H1 (cell line): Measurements from ENCODE around the gene DXO. TPM values are rescaled to one million over a fixed set of nuclear protein-coding genes. Genes with fewer than 3 reads are reported as not detected.

ENCODE experiments used
- CTCF ChIA-PET: fragments of 300-600 bp; sonication (Branson Sonifier 250); formaldehyde crosslinking; loops from one replicate; lab custom pipeline; 2021; ENCODE audit not compliant: partially characterized antibody; lab: Charles Lee
- POLR2A ChIA-PET: fragments of 300-600 bp; sonication (Branson Sonifier 250); formaldehyde crosslinking; loops from one replicate; lab custom pipeline; 2021; ENCODE audit warnings: inconsistent platforms; ENCODE audit not compliant: partially characterized antibody; lab: Charles Lee
- DNase-seq, 2 experiments: peaks; one replicate each; pipeline versions ENCODE4 v3.0.0 to v3.0.0-alpha.2; 2010 to 2022; ENCODE audit warnings: low spot score in 2 of 2, low read depth in 1 of 2, mixed read lengths in 1 of 2
- FAIRE-seq: peaks from 2 replicates; lab custom pipeline; 2011; peaks lifted over from hg19 to GRCh38; lab: Jason Lieb, UNC
- H2AFZ ChIP-seq: 2 replicates; pipeline ENCODE4 v1.8.1; 2012; ENCODE audit warnings: low read length, inconsistent platforms
- H2AK5ac ChIP-seq: 2 replicates; pipeline ENCODE4 v1.6.1; 2013; ENCODE audit warnings: low read depth, low read length
- H2BK120ac ChIP-seq: replicated peaks from 2 replicates; pipeline ENCODE3; 2013; ENCODE audit warnings: low read depth, low read length, inconsistent platforms
- H2BK12ac ChIP-seq: 2 replicates; pipeline ENCODE4 v1.6.1; 2013; ENCODE audit warnings: low read depth, low read length
- H2BK15ac ChIP-seq: 2 replicates; pipeline ENCODE4 v1.6.1; 2013; ENCODE audit warnings: low read length
- H2BK20ac ChIP-seq: 2 replicates; pipeline ENCODE4 v1.6.1; 2013; ENCODE audit warnings: low read length
- H2BK5ac ChIP-seq: 2 replicates; pipeline ENCODE4 v1.6.1; 2013; ENCODE audit warnings: low read depth, low read length
- H3K14ac ChIP-seq: 2 replicates; pipeline ENCODE4 v1.6.1; 2013; ENCODE audit warnings: inconsistent platforms; ENCODE audit not compliant: insufficient read length
- H3K18ac ChIP-seq: 2 replicates; pipeline ENCODE4 v1.6.1; 2013; ENCODE audit warnings: low read length; ENCODE audit errors: extremely low read depth
- H3K23ac ChIP-seq: 2 replicates; pipeline ENCODE4 v1.6.1; 2013; ENCODE audit warnings: inconsistent platforms; ENCODE audit not compliant: insufficient read length
- H3K23me2 ChIP-seq: 2 replicates; pipeline ENCODE4 v1.6.1; 2013; ENCODE audit warnings: low read depth, low read length
- H3K27ac ChIP-seq: 2 replicates; pipeline ENCODE4 v1.6.1; 2011; ENCODE audit warnings: low read depth, low read length, inconsistent platforms
- H3K27me3 ChIP-seq, 4 experiments: replicated peaks in 1 of 4; 1 replicate in 1 of 4; 2 replicates in 3 of 4; pipeline versions ENCODE4 v1.6.1 to v1.8.1; 2011 to 2013; ENCODE audit warnings: low read length in 3 of 4, mild to moderate bottlenecking in 3 of 4, inconsistent platforms in 2 of 4, mixed read lengths in 2 of 4, moderate library complexity in 1 of 4; ENCODE audit not compliant: control insufficient read depth in 3 of 4, insufficient read depth in 3 of 4; ENCODE audit errors: extremely low read depth in 1 of 4
- H3K36me3 ChIP-seq, 4 experiments: 2 replicates each; pipeline versions ENCODE4 v1.6.1 to v1.8.1; 2011 to 2013; ENCODE audit warnings: mild to moderate bottlenecking in 4 of 4, low read length in 3 of 4, moderate library complexity in 2 of 4, control low read depth in 1 of 4, inconsistent platforms in 1 of 4; ENCODE audit not compliant: insufficient read depth in 4 of 4, control insufficient read depth in 2 of 4
- H3K4ac ChIP-seq: replicated peaks from 2 replicates; pipeline ENCODE3; 2013; ENCODE audit warnings: low read length, low read depth, mixed read lengths, inconsistent platforms; ENCODE audit not compliant: insufficient read length
- H3K4me1 ChIP-seq, 4 experiments: replicated peaks in 1 of 4; 1 replicate in 1 of 4; 2 replicates in 3 of 4; pipeline versions ENCODE4 v1.6.1 to v1.8.1; 2011 to 2013; ENCODE audit warnings: low read length in 3 of 4, inconsistent platforms in 2 of 4, mixed read lengths in 1 of 4; ENCODE audit not compliant: insufficient read depth in 4 of 4, control insufficient read depth in 3 of 4
- H3K4me2 ChIP-seq, 2 experiments: 2 replicates each; pipeline versions ENCODE4 v1.6.1 to v1.8.1; 2011 to 2013; ENCODE audit warnings: low read depth in 2 of 2, low read length in 2 of 2, control low read depth in 1 of 2, inconsistent platforms in 1 of 2, mild to moderate bottlenecking in 1 of 2; ENCODE audit not compliant: insufficient read depth in 1 of 2
- H3K4me3 ChIP-seq, 4 experiments: fragments of 200-600, 300-600 bp in 1 of 4; sonication (generic), shearing (Covaris generic), sonication (Bioruptor Twin) in 1 of 4; 2 replicates each; pipeline versions ENCODE4 v1.5.1 to v1.8.1; 2011 to 2016; ENCODE audit warnings: low read length in 4 of 4, low read depth in 3 of 4, control low read depth in 2 of 4, inconsistent platforms in 2 of 4, mild to moderate bottlenecking in 2 of 4, mixed read lengths in 1 of 4, moderate library complexity in 1 of 4; ENCODE audit not compliant: insufficient read depth in 2 of 4; ENCODE audit errors: extremely low read depth in 1 of 4
- H3K56ac ChIP-seq: replicated peaks from 2 replicates; pipeline ENCODE3; 2013; ENCODE audit warnings: low read depth, mild to moderate bottlenecking, mixed read lengths, low read length, inconsistent platforms; ENCODE audit not compliant: insufficient read length
- H3K79me1 ChIP-seq: 2 replicates; pipeline ENCODE4 v1.6.1; 2013; ENCODE audit warnings: low read depth, low read length, control low read depth
- H3K79me2 ChIP-seq, 2 experiments: 2 replicates each; pipeline versions ENCODE4 v1.6.1 to v1.8.1; 2012 to 2013; ENCODE audit warnings: low read length in 2 of 2, mild to moderate bottlenecking in 2 of 2, inconsistent platforms in 1 of 2; ENCODE audit not compliant: insufficient read depth in 2 of 2, control insufficient read depth in 1 of 2
- H3K9ac ChIP-seq, 4 experiments: replicated peaks in 1 of 4; 1 replicate in 1 of 4; 2 replicates in 3 of 4; pipeline versions ENCODE4 v1.6.1 to v1.8.1; 2011 to 2013; ENCODE audit warnings: low read depth in 3 of 4, low read length in 3 of 4, control low read depth in 2 of 4, mild to moderate bottlenecking in 2 of 4, moderate library complexity in 2 of 4, inconsistent platforms in 1 of 4; ENCODE audit errors: extremely low read depth in 1 of 4
- H3K9me3 ChIP-seq, 2 experiments: 2 replicates each; pipeline versions ENCODE4 v1.6.1 to v1.8.1; 2012 to 2013; ENCODE audit warnings: mild to moderate bottlenecking in 2 of 2, moderate library complexity in 2 of 2, control low read depth in 1 of 2, inconsistent platforms in 1 of 2, low read depth in 1 of 2, low read length in 1 of 2, mixed read lengths in 1 of 2; ENCODE audit not compliant: insufficient read depth in 2 of 2
- H4K20me1 ChIP-seq, 2 experiments: replicated peaks in 1 of 2; 2 replicates each; pipeline versions ENCODE3 to v1.8.1; 2011 to 2013; ENCODE audit warnings: inconsistent platforms in 2 of 2, low read length in 2 of 2, mild to moderate bottlenecking in 1 of 2; ENCODE audit not compliant: insufficient read depth in 2 of 2, control insufficient read depth in 1 of 2
- H4K5ac ChIP-seq: 2 replicates; pipeline ENCODE4 v1.6.1; 2013; ENCODE audit warnings: low read length, low read depth, mixed read lengths, inconsistent platforms; ENCODE audit not compliant: insufficient read length
- H4K8ac ChIP-seq: 2 replicates; pipeline ENCODE4 v1.8.0; 2013; ENCODE audit warnings: mild to moderate bottlenecking, moderate library complexity, low read length, inconsistent platforms; ENCODE audit not compliant: insufficient read depth; ENCODE audit errors: extremely low read depth
- H4K91ac ChIP-seq: replicated peaks from 2 replicates; pipeline ENCODE3; 2013; ENCODE audit warnings: low read length, mixed read lengths, inconsistent platforms; ENCODE audit not compliant: insufficient read length
- CTBP2 ChIP-seq: IDR thresholded peaks from 2 replicates; pipeline ENCODE4 v1.7.0; 2011; ENCODE audit warnings: borderline replicate concordance, mild to moderate bottlenecking, moderate library complexity, mixed read lengths, low read length; ENCODE audit not compliant: insufficient read depth, insufficient read length
- HDAC6 ChIP-seq: IDR thresholded peaks from one replicate; pipeline ENCODE4 v1.7.1; 2012; ENCODE audit warnings: low read depth, mild to moderate bottlenecking, inconsistent platforms, low read length, moderate library complexity
- KDM1A ChIP-seq: fragments of 200-600, 300-600 bp; sonication (generic); IDR thresholded peaks from 2 replicates; pipeline ENCODE4 v1.7.1; 2016; ENCODE audit warnings: mild to moderate bottlenecking, low read length, borderline replicate concordance
- NANOG ChIP-seq: IDR thresholded peaks from 2 replicates; pipeline ENCODE4 v1.6.1; 2011; ENCODE audit warnings: low read length, low read depth, mild to moderate bottlenecking, inconsistent platforms; ENCODE audit not compliant: insufficient read depth, poor library complexity, severe bottlenecking
- POLR2A ChIP-seq, 2 experiments: IDR thresholded peaks; 1 replicate in 1 of 2; 2 replicates in 1 of 2; pipeline ENCODE4 v1.6.1; 2011; ENCODE audit warnings: low read depth in 2 of 2, low read length in 2 of 2, mild to moderate bottlenecking in 2 of 2; ENCODE audit errors: control extremely low read depth in 1 of 2
- WGBS, 2 experiments: shearing (Covaris generic) in 1 of 2; methylation state at CpG; one replicate each; pipeline versions ENCODE4 v1.1.6 to v1.1.7; 2013 to 2015; ENCODE audit warnings: low lambda C conversion rate in 2 of 2, mixed read lengths in 2 of 2, inconsistent platforms in 1 of 2, low coverage in 1 of 2, missing lambda C conversion rate in 1 of 2; ENCODE audit not compliant: insufficient replicate concordance in 2 of 2, insufficient coverage in 1 of 2, insufficient read length in 1 of 2; ENCODE audit errors: extremely low coverage in 1 of 2, missing lambda C conversion rate in 1 of 2; 5-methylcytosine and 5-hydroxymethylcytosine counted together
- polyA plus RNA-seq, 7 experiments: library from polyadenylated mRNA; depleted of rRNA in 3 of 7; stranded (reverse) in 5 of 7; unstranded in 2 of 7; fragments of >200 nt in 5 of 7; fragments of 200-250 nt in 2 of 7; gene quantifications; 1 replicate in 5 of 7; 2 replicates in 1 of 7; 4 replicates in 1 of 7; pipeline versions ENCODE4 v1.2.1 to v1.2.3, GENCODE V29; 2011 to 2013; ENCODE audit warnings: missing spikeins in 2 of 7, mixed read lengths in 2 of 7
- total RNA-seq: library from RNA; stranded (reverse); fragmentation: NEBNext Ultra II Directional; extraction: Animal tissue kit (Norgen Biotek cat#: 25700); gene quantifications from 2 replicates; pipeline ENCODE4 v1.2.1, GENCODE V29; 2021

The DXO gene
- total and polyA plus RNA-seq, 2 of the 8 experiments (the other 6 are each of a cell fraction or from before 2014, with no cell fraction given): 14.7 to 23.9 TPM

DNA sequence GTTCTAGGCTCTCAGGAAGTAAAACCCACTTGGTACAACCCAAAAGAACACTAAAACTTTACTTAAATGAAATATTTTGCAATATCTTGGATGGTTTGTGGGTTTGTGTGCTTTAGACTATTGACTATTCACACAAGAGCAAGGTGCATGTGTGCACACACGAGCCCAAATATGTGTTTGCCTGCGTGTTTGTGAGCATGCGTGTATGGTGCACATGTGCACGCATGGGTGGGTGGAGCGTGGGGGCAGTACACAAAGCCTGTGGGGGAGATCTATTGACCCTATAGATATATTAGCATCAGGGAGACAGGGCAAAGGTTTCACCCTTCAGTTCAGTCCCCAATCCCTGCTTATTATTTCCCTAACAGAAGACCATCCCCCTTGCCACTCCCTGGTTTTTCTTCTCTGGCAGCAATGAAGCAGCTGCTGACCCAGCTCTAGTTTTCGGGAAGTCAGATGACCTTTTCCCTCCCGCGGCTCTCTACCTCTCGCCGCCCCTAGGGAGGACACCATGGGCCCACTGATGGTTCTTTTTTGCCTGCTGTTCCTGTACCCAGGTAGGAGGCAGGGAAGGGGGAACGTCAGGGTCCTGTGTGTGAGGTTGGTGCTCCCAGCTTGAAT, 44.6 kb downstream of the DXO start, which contains the start of gene C2:
Gene C2 (plus strand): TSS at position 476 of the 621 bp plus-strand sequence. CDS start 36 bp downstream, at position 512.
- Histone ChIP-seq H2BK12ac (no peak within 1 kb of the TSS), H4K20me1 (no peaks in the 10 kb centered on the region), H2BK20ac (no peak within 1 kb of the TSS), H2BK120ac (no peak within 1 kb of the TSS), H3K36me3 (no peaks in the 10 kb centered on the region), H3K9me3 (no peaks in the 10 kb centered on the region), H3K9ac (no peak within 1 kb of the TSS), H3K56ac (no peak within 1 kb of the TSS), H3K27me3 (no peaks in the 10 kb centered on the region), H4K91ac (peak within 1 kb of the TSS; percentile 22), H3K79me1 (no peaks in the 10 kb centered on the region), H3K4ac (no peak within 1 kb of the TSS), H3K18ac (no peak within 1 kb of the TSS), H3K4me1 (no peaks in the 10 kb centered on the region), H3K4me3 (no peak within 1 kb of the TSS), H2BK5ac (no peak within 1 kb of the TSS)
- no peak for FAIRE-seq
- POLR2A ChIA-PET: interaction anchor here (1.4 kb wide), 1 partner anchor 23 kb away, joined by 4 read pairs; no protein-coding TSS in a partner anchor
- TF ChIP-seq NANOG (no peak), KDM1A (no peak), HDAC6 (no peak), POLR2A (IDR thresholded peaks at IDR 0.05; ENCODE audit: control extremely low read depth in 1 of 2, low read depth in 2 of 2, low read length in 2 of 2) (no peak), CTBP2 (no peak)
- TF ChIP-seq, all 59 proteins: peak for 0
- Histone ChIP-seq H3K4me2 (no peak within 1 kb of the TSS), H4K5ac (no peak within 1 kb of the TSS), H3K23ac (no peak within 1 kb of the TSS), H3K79me2 (no peaks in the 10 kb centered on the region), H3K27ac (no peak within 1 kb of the TSS), H2AK5ac (no peak within 1 kb of the TSS), H3K23me2 (no peaks in the 10 kb centered on the region), H4K8ac (no peak within 1 kb of the TSS), H2BK15ac (no peak within 1 kb of the TSS), H3K14ac (no peak within 1 kb of the TSS), H2AFZ (peak within 1 kb of the TSS; percentile 84; the same call in 1 of the 2 replicates)
- WGBS, 2 experiments: 83% methylated on average over 11 of the region's 11 CpGs; no CpG with 5 or more reads in 1 of the 2 experiments
- no peak for DNase-seq
- CTCF ChIA-PET: no interaction called here
